Panc1 (cell line): ENCODE results near the gene PDK4.

ENCODE experiments used
- POLR2AphosphoS5 ChIP-seq: IDR thresholded peaks from 2 replicates; pipeline ENCODE4 v1.6.1; 2012; ENCODE audit warnings: mild to moderate bottlenecking, low read depth, low read length, moderate library complexity
- TF ChIP-seq, protein P1 (sequence below): fragments of 450-650 bp; IDR thresholded peaks from 2 replicates; pipeline ENCODE4 v1.5.1; 2017; ENCODE audit warnings: mild to moderate bottlenecking
- TF ChIP-seq, protein P2 (sequence below), 2 experiments: IDR thresholded peaks; 2 replicates each; pipeline ENCODE4 v1.6.1; 2011 to 2012; ENCODE audit warnings: low read depth in 2 of 2, control low read depth in 1 of 2, low read length in 1 of 2, mild to moderate bottlenecking in 1 of 2, moderate library complexity in 1 of 2; ENCODE audit not compliant: insufficient read depth in 1 of 2

DNA sequence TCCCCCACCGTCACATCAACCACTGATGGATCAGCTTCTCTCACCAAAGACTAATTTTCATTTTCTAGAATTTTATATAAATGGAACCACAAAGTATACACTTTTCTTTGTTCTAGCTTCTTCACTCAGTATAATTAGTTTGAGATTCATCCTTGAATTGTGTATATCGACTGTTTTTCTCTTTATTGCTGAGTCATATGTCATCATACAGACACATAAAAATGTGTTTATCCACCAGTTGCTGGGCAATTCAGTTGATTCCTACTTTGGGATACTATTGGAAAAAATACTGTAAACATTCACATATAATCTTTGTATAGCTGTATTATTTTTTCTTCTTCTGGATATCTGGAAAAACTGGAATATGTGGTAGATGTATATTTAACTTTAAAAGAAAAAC lies 26.6 kb downstream of the PDK4 start:
- TF ChIP-seq, protein P1, sequence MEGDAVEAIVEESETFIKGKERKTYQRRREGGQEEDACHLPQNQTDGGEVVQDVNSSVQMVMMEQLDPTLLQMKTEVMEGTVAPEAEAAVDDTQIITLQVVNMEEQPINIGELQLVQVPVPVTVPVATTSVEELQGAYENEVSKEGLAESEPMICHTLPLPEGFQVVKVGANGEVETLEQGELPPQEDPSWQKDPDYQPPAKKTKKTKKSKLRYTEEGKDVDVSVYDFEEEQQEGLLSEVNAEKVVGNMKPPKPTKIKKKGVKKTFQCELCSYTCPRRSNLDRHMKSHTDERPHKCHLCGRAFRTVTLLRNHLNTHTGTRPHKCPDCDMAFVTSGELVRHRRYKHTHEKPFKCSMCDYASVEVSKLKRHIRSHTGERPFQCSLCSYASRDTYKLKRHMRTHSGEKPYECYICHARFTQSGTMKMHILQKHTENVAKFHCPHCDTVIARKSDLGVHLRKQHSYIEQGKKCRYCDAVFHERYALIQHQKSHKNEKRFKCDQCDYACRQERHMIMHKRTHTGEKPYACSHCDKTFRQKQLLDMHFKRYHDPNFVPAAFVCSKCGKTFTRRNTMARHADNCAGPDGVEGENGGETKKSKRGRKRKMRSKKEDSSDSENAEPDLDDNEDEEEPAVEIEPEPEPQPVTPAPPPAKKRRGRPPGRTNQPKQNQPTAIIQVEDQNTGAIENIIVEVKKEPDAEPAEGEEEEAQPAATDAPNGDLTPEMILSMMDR, result no peak
- TF ChIP-seq, protein P2, sequence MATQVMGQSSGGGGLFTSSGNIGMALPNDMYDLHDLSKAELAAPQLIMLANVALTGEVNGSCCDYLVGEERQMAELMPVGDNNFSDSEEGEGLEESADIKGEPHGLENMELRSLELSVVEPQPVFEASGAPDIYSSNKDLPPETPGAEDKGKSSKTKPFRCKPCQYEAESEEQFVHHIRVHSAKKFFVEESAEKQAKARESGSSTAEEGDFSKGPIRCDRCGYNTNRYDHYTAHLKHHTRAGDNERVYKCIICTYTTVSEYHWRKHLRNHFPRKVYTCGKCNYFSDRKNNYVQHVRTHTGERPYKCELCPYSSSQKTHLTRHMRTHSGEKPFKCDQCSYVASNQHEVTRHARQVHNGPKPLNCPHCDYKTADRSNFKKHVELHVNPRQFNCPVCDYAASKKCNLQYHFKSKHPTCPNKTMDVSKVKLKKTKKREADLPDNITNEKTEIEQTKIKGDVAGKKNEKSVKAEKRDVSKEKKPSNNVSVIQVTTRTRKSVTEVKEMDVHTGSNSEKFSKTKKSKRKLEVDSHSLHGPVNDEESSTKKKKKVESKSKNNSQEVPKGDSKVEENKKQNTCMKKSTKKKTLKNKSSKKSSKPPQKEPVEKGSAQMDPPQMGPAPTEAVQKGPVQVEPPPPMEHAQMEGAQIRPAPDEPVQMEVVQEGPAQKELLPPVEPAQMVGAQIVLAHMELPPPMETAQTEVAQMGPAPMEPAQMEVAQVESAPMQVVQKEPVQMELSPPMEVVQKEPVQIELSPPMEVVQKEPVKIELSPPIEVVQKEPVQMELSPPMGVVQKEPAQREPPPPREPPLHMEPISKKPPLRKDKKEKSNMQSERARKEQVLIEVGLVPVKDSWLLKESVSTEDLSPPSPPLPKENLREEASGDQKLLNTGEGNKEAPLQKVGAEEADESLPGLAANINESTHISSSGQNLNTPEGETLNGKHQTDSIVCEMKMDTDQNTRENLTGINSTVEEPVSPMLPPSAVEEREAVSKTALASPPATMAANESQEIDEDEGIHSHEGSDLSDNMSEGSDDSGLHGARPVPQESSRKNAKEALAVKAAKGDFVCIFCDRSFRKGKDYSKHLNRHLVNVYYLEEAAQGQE (IDR thresholded peaks at IDR 0.05; ENCODE audit: insufficient read depth in 1 of 2, low read depth in 2 of 2, low read length in 1 of 2), result no peak
- no peak for TF ChIP-seq POLR2AphosphoS5
